Activated CD4-positive, CD25-positive, alpha-beta regulatory T cell treated with anti-CD3 and anti-CD28 coated beads, Interleukin-2, amount 50 U/mL, for 72 hours (primary cell): ENCODE results near the gene TCEA3.

ENCODE experiments used
- DNase-seq: peaks from one replicate; pipeline ENCODE4 v3.0.0; 2021

Gene TCEA3

GRCh38 chr1:23444596-23445390, 20.2 kb upstream of the TCEA3 start:
- no peak for DNase-seq

- no peak for DNase-seq
Measured at GRCh38 chr1:23444104-23444533, 19.6 kb upstream of the TCEA3 start.

- DNase-seq = no peak
Measured at GRCh38 chr1:23442751-23443150, 18.2 kb upstream of the TCEA3 start.

- DNase-seq = no peak
Measured at GRCh38 chr1:23441446-23442148, 17.0 kb upstream of the TCEA3 start.

GRCh38 chr1:23438545-23438944, 14.0 kb upstream of the TCEA3 start:
- no peak for DNase-seq

GRCh38 chr1:23437355-23437664, 12.8 kb upstream of the TCEA3 start:
- DNase-seq = no peak

GRCh38 chr1:23436520-23437354, 12.2 kb upstream of the TCEA3 start:
- DNase-seq = no peak

GRCh38 chr1:23434260-23434775, 9.8 kb upstream of the TCEA3 start:
- no peak for DNase-seq

GRCh38 chr1:23433122-23433521, 8.6 kb upstream of the TCEA3 start:
- no peak for DNase-seq

GRCh38 chr1:23431431-23431830, 6.9 kb upstream of the TCEA3 start:
- no peak for DNase-seq

GRCh38 chr1:23430803-23431202, 6.3 kb upstream of the TCEA3 start:
- no peak for DNase-seq

- DNase-seq = no peak
Measured at GRCh38 chr1:23428136-23428905, 3.8 kb upstream of the TCEA3 start.

GRCh38 chr1:23427550-23427949, 3.0 kb upstream of the TCEA3 start:
- DNase-seq = no peak

- no peak for DNase-seq
Measured at GRCh38 chr1:23426828-23427227, 2.3 kb upstream of the TCEA3 start.

GRCh38 chr1:23425193-23425494, 596 bp upstream of the TCEA3 start:
- DNase-seq = no peak

GRCh38 chr1:23423415-23424292, 894 bp downstream of the TCEA3 start:
- no peak for DNase-seq

- no peak for DNase-seq
Measured at GRCh38 chr1:23422941-23423340, 1.6 kb downstream of the TCEA3 start.

- DNase-seq = peak; percentile 43
Measured at GRCh38 chr1:23422241-23422877, 2.2 kb downstream of the TCEA3 start.

GRCh38 chr1:23421753-23422240, 2.8 kb downstream of the TCEA3 start:
- DNase-seq = no peak

- no peak for DNase-seq
Measured at GRCh38 chr1:23421343-23421742, 3.2 kb downstream of the TCEA3 start.

GRCh38 chr1:23420778-23421177, 3.8 kb downstream of the TCEA3 start:
- DNase-seq = no peak
